ENCODE data around the gene CSK.

CSK gene

DNA sequence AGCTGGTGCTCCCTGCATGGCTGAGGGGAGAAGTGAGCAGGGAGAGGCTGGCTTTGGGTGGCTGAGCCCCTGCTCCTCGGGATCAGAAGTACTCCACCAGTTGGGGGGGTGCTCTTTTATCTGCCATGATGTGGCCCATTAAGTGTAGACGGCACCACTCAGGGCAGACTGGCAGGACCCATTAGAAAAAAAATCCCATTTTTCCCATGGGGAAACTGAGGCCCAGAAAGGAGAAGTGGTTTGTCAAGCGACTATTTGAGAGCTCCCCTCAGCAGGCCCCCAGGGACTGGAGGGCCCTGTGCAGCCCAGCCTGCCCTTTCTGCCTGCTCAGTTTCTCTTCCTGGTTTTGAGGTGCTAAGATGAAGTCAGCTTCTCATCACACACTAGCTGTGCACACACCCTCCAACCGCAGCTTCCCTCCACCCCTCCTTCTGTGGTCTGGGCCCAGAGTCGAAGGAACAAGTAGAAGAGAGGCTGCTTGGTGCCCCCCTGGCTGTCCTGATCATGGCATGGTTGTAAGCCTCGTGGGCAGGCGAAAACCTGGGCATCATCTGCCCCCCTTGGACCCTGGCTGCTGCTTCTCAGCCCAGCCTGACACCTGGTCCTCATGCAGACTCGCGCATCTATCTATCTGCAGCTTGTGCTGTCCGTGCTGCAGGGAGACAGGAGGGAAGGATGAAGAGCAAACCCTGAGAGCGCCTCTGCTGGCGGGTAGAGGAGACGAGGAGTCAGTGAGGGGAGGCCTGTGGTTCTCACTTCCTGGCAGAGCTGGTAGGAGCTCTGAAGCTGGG is 5.6 kb downstream of the CSK start:
- Histone ChIP-seq H3K4me2 (ENCODE audit: low read length) (peak overlapping the region; percentile 100), H3K9me2 (replicated peaks; ENCODE audit: control insufficient read depth, low read length) (no peaks in the 10 kb centered on the region), H4K20me1 (ENCODE audit: control insufficient read depth, insufficient read depth, low read depth, low read length) (peaks cover 11% of the 10 kb centered on the region; the same call in 1 of the 2 replicates), H3K4me1 (ENCODE audit: control insufficient read depth, low read length) (peaks cover 91% of the 10 kb centered on the region), H3K79me2 (ENCODE audit: control insufficient read depth, low read length) (peaks cover 92% of the 10 kb centered on the region), H3F3A (ENCODE audit: control insufficient read depth, insufficient read depth) (peaks cover 66% of the 10 kb centered on the region), H3K9me3 (ENCODE audit: control insufficient read depth, insufficient read depth, low read length) (no peaks in the 10 kb centered on the region), H3K4me3 (ENCODE audit: low read length) (peak overlapping the region; percentile 98), H3K27me3 (ENCODE audit: control insufficient read depth, low read length) (no peaks in the 10 kb centered on the region), H3K36me3 (ENCODE audit: control insufficient read depth, low read length) (peaks cover 87% of the 10 kb centered on the region), H3K27ac (ENCODE audit: low read depth, low read length) (peak overlapping the region; percentile 99)
- TF ChIP-seq, protein P1, sequence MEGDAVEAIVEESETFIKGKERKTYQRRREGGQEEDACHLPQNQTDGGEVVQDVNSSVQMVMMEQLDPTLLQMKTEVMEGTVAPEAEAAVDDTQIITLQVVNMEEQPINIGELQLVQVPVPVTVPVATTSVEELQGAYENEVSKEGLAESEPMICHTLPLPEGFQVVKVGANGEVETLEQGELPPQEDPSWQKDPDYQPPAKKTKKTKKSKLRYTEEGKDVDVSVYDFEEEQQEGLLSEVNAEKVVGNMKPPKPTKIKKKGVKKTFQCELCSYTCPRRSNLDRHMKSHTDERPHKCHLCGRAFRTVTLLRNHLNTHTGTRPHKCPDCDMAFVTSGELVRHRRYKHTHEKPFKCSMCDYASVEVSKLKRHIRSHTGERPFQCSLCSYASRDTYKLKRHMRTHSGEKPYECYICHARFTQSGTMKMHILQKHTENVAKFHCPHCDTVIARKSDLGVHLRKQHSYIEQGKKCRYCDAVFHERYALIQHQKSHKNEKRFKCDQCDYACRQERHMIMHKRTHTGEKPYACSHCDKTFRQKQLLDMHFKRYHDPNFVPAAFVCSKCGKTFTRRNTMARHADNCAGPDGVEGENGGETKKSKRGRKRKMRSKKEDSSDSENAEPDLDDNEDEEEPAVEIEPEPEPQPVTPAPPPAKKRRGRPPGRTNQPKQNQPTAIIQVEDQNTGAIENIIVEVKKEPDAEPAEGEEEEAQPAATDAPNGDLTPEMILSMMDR (IDR thresholded peaks at IDR 0.05; ENCODE audit: low read depth, low read length, poor library complexity, severe bottlenecking), result peak; percentile 99
- TF ChIP-seq EZH2phosphoT487 (IDR thresholded peaks at IDR 0.05; ENCODE audit: borderline replicate concordance, low read length), result no peak

DNA sequence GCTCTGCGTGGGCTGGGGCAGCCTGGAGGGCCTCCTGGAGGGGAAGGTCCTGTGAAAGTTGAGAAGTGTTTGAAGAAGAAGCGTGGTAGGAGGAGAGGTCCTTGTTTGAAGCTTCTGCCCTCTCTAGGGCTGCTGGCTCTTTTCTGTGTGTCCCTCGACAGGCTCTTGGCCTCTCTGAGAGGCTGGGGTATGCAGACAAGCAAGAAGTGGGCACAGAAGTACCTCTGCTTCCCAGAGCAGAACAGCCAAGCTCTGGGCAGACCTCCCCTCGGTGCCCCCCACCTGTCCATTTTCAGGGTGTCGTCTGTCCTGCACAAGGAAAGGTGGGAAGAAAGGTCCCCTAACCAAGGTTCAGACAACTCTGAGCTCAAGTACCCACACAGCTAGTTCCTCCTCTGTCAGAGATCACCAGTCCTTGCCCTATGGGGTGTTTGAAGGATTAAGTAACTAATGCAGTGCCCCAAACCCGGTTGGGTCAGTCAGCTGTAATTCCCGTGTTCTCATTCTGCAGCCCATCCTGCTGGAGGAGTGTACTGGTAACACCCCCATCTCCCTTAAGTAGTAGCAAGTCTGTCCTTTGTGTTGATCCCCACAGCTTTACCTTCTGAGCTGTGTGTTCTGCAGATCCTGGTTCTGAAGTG is 6.3 kb downstream of the CSK start:
- Histone ChIP-seq H3K27ac (ENCODE audit: low read depth, low read length) (peak overlapping the region; percentile 99), H3K4me1 (ENCODE audit: control insufficient read depth, low read length) (peaks cover 96% of the 10 kb centered on the region), H3K79me2 (ENCODE audit: control insufficient read depth, low read length) (peaks cover 92% of the 10 kb centered on the region), H4K20me1 (ENCODE audit: control insufficient read depth, insufficient read depth, low read depth, low read length) (peaks cover 18% of the 10 kb centered on the region), H3K9me3 (ENCODE audit: control insufficient read depth, insufficient read depth, low read length) (no peaks in the 10 kb centered on the region), H3K9me2 (replicated peaks; ENCODE audit: control insufficient read depth, low read length) (no peaks in the 10 kb centered on the region), H3K36me3 (ENCODE audit: control insufficient read depth, low read length) (peaks cover 87% of the 10 kb centered on the region), H3F3A (ENCODE audit: control insufficient read depth, insufficient read depth) (peaks cover 64% of the 10 kb centered on the region), H3K4me3 (ENCODE audit: low read length) (peak overlapping the region; percentile 98), H3K4me2 (ENCODE audit: low read length) (peak overlapping the region; percentile 100), H3K27me3 (ENCODE audit: control insufficient read depth, low read length) (no peaks in the 10 kb centered on the region)
- no peak for TF ChIP-seq EZH2phosphoT487 (IDR thresholded peaks at IDR 0.05; ENCODE audit: borderline replicate concordance, low read length)
- TF ChIP-seq, protein P1 (IDR thresholded peaks at IDR 0.05; ENCODE audit: low read depth, low read length, poor library complexity, severe bottlenecking), result no peak

DNA sequence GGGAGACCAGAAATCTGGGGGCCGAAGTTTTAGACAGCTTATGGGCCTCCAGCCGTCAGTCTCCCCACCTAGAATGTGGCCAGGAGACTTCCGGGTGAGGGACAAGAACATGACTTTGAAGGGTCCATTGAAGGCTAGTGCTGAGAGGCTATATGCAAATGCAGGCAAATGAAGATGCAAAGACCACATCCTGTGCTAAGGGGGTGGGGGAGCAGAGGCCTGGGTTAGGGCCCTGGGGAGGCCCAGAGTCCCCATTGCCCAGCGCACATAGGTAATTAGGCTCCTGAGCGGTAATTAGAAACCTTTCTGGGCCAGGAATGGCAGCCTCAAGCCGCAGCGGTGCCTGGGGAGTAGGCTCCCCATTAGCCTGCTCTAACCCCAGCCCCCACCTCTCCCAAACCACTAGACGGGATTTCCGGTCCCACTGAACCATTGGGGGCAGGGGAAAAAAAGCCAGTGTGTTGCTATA is 6.8 kb downstream of the CSK start:
- TF ChIP-seq, protein P1 (IDR thresholded peaks at IDR 0.05; ENCODE audit: low read depth, low read length, poor library complexity, severe bottlenecking), result no peak
- TF ChIP-seq EZH2phosphoT487 (IDR thresholded peaks at IDR 0.05; ENCODE audit: borderline replicate concordance, low read length), result no peak
- Histone ChIP-seq H3K36me3 (ENCODE audit: control insufficient read depth, low read length) (peaks cover 87% of the 10 kb centered on the region), H3K79me2 (ENCODE audit: control insufficient read depth, low read length) (peaks cover 92% of the 10 kb centered on the region), H4K20me1 (ENCODE audit: control insufficient read depth, insufficient read depth, low read depth, low read length) (peaks cover 21% of the 10 kb centered on the region), H3K27ac (ENCODE audit: low read depth, low read length) (peak overlapping the region; percentile 99), H3K4me1 (ENCODE audit: control insufficient read depth, low read length) (peaks cover 98% of the 10 kb centered on the region), H3K27me3 (ENCODE audit: control insufficient read depth, low read length) (no peaks in the 10 kb centered on the region), H3K9me2 (replicated peaks; ENCODE audit: control insufficient read depth, low read length) (no peaks in the 10 kb centered on the region), H3K4me3 (ENCODE audit: low read length) (peak overlapping the region; percentile 98), H3K9me3 (ENCODE audit: control insufficient read depth, insufficient read depth, low read length) (no peaks in the 10 kb centered on the region), H3K4me2 (ENCODE audit: low read length) (peak overlapping the region; percentile 100), H3F3A (ENCODE audit: control insufficient read depth, insufficient read depth) (peaks cover 63% of the 10 kb centered on the region)

Measured in DOHH2 (cell line).